Measurements from ENCODE around the gene MIPEP. TPM values are rescaled to one million over a fixed set of nuclear protein-coding genes. Genes with fewer than 3 reads are reported as not detected.

Gene MIPEP
- total and polyA plus RNA-seq, 2 donors, result 13.2 to 22.7 TPM

DNA sequence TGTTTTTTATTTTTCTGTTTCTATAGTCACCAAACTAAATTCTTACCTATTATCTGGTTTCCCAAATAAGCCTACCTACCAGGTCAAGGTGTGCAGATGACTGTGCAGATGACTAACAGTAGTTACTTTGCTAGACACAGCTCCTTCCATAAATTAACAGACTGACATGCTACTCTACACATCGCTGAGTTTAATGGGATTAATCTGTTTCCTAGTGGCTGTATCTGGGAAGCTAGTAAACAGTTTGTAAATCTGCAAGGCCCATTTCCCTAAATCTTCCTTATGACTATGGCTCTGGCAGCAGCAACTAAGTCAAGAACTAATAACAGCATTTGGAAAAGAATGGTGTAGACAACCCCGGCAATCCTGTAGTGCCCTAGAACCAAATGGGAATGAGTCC, 27.9 kb downstream of the MIPEP start:
- H3K4me3 ChIP-seq (ENCODE audit: low read length in 2 of 2), result no peak overlapping the region
- no peaks in the 10 kb centered on the region for H3K9me3 ChIP-seq (ENCODE audit: control insufficient read depth in 2 of 2, insufficient read depth in 1 of 2, low read length in 1 of 2)
- H3K4me1 ChIP-seq (ENCODE audit: control insufficient read depth in 2 of 2, insufficient read depth in 2 of 2, low read length in 2 of 2), result peaks cover under 1 to 3% of the 10 kb centered on the region in 2 donors
- peaks cover 0 to 3% of the 10 kb centered on the region in 2 donors for H3K36me3 ChIP-seq (ENCODE audit: control insufficient read depth in 2 of 2, insufficient read depth in 2 of 2, low read length in 1 of 2)
- no peak for DNase-seq (ENCODE audit: low read depth in 6 of 9, low spot score in 9 of 9)
- WGBS, result 97% methylated on average over 2 of the region's 2 CpGs
- H3K27ac ChIP-seq (ENCODE audit: low read depth in 1 of 2, low read length in 1 of 2), result no peak overlapping the region
- H3K27me3 ChIP-seq (ENCODE audit: control insufficient read depth in 2 of 2, insufficient read depth in 1 of 2, low read length in 1 of 2), result no peaks in the 10 kb centered on the region

DNA sequence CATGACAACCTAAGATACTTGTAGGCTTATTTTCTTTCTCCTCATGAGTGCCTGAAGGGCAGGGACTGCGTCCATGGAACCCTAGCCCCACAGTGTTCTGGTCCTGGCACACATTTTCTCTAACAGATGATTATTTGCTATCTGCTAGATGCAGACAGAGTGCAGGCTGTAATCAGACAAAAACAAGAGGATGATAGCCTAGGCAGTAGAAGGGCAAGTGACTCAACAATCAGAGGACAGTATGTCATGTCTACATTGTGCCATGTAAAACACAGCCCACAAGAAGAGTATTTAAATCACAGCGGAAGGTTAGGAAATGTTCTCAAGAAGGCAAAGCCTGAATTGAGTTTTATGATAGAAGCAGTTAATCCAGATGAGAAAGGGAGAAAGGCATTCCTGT, 29.3 kb downstream of the MIPEP start:
- peaks cover 0 to 3% of the 10 kb centered on the region in 2 donors for H3K36me3 ChIP-seq (ENCODE audit: control insufficient read depth in 2 of 2, insufficient read depth in 2 of 2, low read length in 1 of 2)
- DNase-seq (ENCODE audit: low read depth in 6 of 9, low spot score in 9 of 9), result no peak
- H3K27ac ChIP-seq (ENCODE audit: low read depth in 1 of 2, low read length in 1 of 2), result no peak overlapping the region
- H3K27me3 ChIP-seq (ENCODE audit: control insufficient read depth in 2 of 2, insufficient read depth in 1 of 2, low read length in 1 of 2), result no peaks in the 10 kb centered on the region
- H3K4me1 ChIP-seq (ENCODE audit: control insufficient read depth in 2 of 2, insufficient read depth in 2 of 2, low read length in 2 of 2), result peaks cover 2 to 6% of the 10 kb centered on the region in 2 donors
- no peak overlapping the region for H3K4me3 ChIP-seq (ENCODE audit: low read length in 2 of 2)
- 100% methylated on average over 2 of the region's 2 CpGs for WGBS
- H3K9me3 ChIP-seq (ENCODE audit: control insufficient read depth in 2 of 2, insufficient read depth in 1 of 2, low read length in 1 of 2), result no peaks in the 10 kb centered on the region

DNA sequence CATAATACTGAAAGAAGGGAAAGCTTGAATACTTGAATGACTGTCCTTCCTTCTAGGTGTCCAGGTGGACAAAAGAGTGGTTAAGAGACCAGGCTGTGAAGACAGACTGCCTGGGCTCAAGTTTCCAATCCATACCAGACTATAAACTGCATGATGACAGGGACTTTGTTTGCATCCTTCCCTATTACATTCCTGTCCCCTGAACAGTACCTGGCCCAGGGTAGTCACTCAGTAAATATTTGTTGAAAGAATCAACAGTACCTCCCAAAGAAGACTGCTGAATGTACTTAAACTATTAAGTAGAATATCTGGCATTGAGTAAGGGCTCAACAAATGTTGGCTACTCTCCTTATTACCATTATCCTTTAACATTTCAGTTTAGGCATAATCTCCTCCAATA, 29.7 kb downstream of the MIPEP start:
- no peak overlapping the region for H3K27ac ChIP-seq (ENCODE audit: low read depth in 1 of 2, low read length in 1 of 2)
- H3K4me3 ChIP-seq (ENCODE audit: low read length in 2 of 2), result no peak overlapping the region
- H3K9me3 ChIP-seq (ENCODE audit: control insufficient read depth in 2 of 2, insufficient read depth in 1 of 2, low read length in 1 of 2), result no peaks in the 10 kb centered on the region
- no peak for DNase-seq (ENCODE audit: low read depth in 6 of 9, low spot score in 9 of 9)
- no peaks in the 10 kb centered on the region for H3K27me3 ChIP-seq (ENCODE audit: control insufficient read depth in 2 of 2, insufficient read depth in 1 of 2, low read length in 1 of 2)
- peaks cover 2 to 6% of the 10 kb centered on the region in 2 donors for H3K4me1 ChIP-seq (ENCODE audit: control insufficient read depth in 2 of 2, insufficient read depth in 2 of 2, low read length in 2 of 2)
- H3K36me3 ChIP-seq (ENCODE audit: control insufficient read depth in 2 of 2, insufficient read depth in 2 of 2, low read length in 1 of 2), result peaks cover 0 to 3% of the 10 kb centered on the region in 2 donors

DNA sequence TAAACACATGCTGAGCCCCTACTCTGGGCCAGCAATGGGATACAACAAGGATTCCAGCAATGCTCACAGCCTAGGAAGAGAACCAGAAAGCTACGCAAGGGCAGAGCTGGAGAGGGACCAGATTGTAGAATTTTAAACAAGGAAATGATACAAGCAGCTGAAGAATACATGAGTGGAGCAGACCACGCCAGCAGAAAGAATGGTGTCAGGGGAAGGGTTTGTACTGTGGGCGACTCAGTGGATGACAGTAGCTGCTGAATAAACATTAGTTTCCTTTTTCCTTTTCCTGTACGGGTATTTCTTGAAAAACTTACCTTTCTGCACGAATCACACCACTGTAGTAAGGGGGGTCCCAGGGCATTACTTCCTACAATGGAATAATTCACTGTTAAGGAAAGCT, 30.7 kb downstream of the MIPEP start:
- peaks cover 2 to 6% of the 10 kb centered on the region in 2 donors for H3K4me1 ChIP-seq (ENCODE audit: control insufficient read depth in 2 of 2, insufficient read depth in 2 of 2, low read length in 2 of 2)
- H3K36me3 ChIP-seq (ENCODE audit: control insufficient read depth in 2 of 2, insufficient read depth in 2 of 2, low read length in 1 of 2), result peaks cover 0 to 3% of the 10 kb centered on the region in 2 donors
- 96% methylated on average over 5 of the region's 5 CpGs for WGBS
- no peak overlapping the region for H3K27ac ChIP-seq (ENCODE audit: low read depth in 1 of 2, low read length in 1 of 2)
- DNase-seq (ENCODE audit: low read depth in 6 of 9, low spot score in 9 of 9), result no peak
- H3K4me3 ChIP-seq (ENCODE audit: low read length in 2 of 2), result no peak overlapping the region
- no peaks in the 10 kb centered on the region for H3K27me3 ChIP-seq (ENCODE audit: control insufficient read depth in 2 of 2, insufficient read depth in 1 of 2, low read length in 1 of 2)
- H3K9me3 ChIP-seq (ENCODE audit: control insufficient read depth in 2 of 2, insufficient read depth in 1 of 2, low read length in 1 of 2), result no peaks in the 10 kb centered on the region

DNA sequence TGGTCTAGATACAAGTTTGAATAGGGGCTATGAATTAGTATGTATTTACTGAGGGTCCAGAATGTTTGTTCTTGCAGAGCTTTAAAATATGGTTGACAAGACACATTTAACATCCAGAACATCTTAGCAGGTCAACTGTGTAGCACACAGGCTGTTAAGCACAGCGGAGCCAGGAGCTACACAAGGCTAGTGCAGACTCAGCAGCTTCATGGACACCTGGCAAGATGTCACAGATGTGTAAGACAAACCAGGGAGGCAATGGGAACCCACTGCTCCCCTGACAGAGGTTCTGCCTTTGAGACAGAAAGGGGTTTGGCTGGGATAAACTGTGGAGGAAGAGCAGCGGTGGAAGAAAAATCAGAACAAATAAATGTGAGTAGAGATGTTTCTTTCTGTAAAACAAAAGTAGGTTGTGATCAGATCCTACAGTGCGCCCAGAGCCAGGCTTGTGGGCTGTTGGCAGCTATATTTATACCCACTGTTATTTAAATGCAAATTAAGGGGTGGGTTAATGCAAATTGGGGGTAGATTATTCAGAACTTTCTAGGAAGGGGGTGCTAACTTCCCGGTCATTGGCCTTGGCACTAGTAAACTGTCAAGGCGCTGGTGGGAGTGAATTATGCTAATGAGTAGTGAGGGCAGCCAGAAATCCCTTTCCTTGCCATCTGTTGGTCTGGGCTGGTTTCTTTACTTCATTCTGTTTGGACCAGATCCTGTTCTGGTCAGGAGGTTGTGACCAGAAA, 33.0 kb downstream of the MIPEP start:
- DNase-seq (ENCODE audit: low read depth in 6 of 9, low spot score in 9 of 9), result peak in 5 of 9 donors; percentile 12 to 43 (median 26)

DNA sequence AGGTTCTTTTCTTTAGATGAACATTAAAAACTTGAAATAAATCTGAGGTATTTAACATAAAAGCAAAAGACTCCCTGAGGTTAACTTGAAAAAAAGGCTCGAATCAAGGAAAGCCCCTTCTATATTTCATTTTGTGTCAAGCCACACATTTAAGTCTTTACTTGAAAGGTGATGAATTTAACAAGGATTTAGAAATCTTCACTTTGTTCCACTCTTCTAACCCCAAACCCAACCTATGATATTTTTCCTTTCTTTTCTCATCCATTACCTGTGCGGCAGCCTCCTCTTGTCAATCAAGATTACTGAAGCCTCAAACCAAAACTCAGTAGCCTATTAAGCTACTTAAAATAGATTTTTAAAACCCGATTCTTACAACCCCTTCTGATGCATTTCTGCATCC, 33.8 kb downstream of the MIPEP start:
- no peak overlapping the region for H3K4me3 ChIP-seq (ENCODE audit: low read length in 2 of 2)
- peaks cover 2 to 6% of the 10 kb centered on the region in 2 donors for H3K4me1 ChIP-seq (ENCODE audit: control insufficient read depth in 2 of 2, insufficient read depth in 2 of 2, low read length in 2 of 2)
- no peak for DNase-seq (ENCODE audit: low read depth in 6 of 9, low spot score in 9 of 9)
- H3K27me3 ChIP-seq (ENCODE audit: control insufficient read depth in 2 of 2, insufficient read depth in 1 of 2, low read length in 1 of 2), result no peaks in the 10 kb centered on the region
- 90% methylated on average over 3 of the region's 3 CpGs for WGBS
- no peaks in the 10 kb centered on the region for H3K9me3 ChIP-seq (ENCODE audit: control insufficient read depth in 2 of 2, insufficient read depth in 1 of 2, low read length in 1 of 2)
- peaks cover 0 to 3% of the 10 kb centered on the region in 2 donors for H3K36me3 ChIP-seq (ENCODE audit: control insufficient read depth in 2 of 2, insufficient read depth in 2 of 2, low read length in 1 of 2)
- H3K27ac ChIP-seq (ENCODE audit: low read depth in 1 of 2, low read length in 1 of 2), result peak overlapping the region in 1 of 2 donors; percentile 59

More for the DNA sequence above, 33.0 kb downstream of the MIPEP start:
- Histone ChIP-seq H3K27ac (ENCODE audit: low read depth in 1 of 2, low read length in 1 of 2) (peak overlapping the region in 1 of 2 donors; percentile 59), H3K36me3 (ENCODE audit: control insufficient read depth in 2 of 2, insufficient read depth in 2 of 2, low read length in 1 of 2) (peaks cover 0 to 3% of the 10 kb centered on the region in 2 donors), H3K27me3 (ENCODE audit: control insufficient read depth in 2 of 2, insufficient read depth in 1 of 2, low read length in 1 of 2) (no peaks in the 10 kb centered on the region), H3K9me3 (ENCODE audit: control insufficient read depth in 2 of 2, insufficient read depth in 1 of 2, low read length in 1 of 2) (no peaks in the 10 kb centered on the region), H3K4me1 (ENCODE audit: control insufficient read depth in 2 of 2, insufficient read depth in 2 of 2, low read length in 2 of 2) (peaks cover 2 to 6% of the 10 kb centered on the region in 2 donors), H3K4me3 (ENCODE audit: low read length in 2 of 2) (no peak overlapping the region)
- 88% methylated on average over 5 of the region's 5 CpGs for WGBS

DNA sequence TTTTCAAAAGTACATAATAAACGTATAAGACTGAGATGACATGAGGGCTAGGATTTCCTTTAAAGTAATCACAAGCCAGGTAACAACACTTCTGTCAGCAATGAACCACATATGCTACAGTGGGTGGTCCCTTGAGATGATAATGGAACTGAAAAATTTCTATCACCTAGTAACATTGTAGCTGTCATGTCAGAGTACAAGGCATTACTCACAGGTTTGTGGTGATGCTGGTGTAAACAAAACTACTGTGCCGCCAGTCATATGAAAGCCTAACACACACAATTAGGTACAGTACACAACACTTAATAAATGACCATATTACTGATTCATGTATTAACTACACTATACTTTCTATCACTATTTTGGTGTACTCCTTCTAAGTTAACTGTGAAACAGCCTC, 36.8 kb downstream of the MIPEP start:
- H3K36me3 ChIP-seq (ENCODE audit: control insufficient read depth in 2 of 2, insufficient read depth in 2 of 2, low read length in 1 of 2), result no peaks in the 10 kb centered on the region
- H3K4me3 ChIP-seq (ENCODE audit: low read length in 2 of 2), result no peak overlapping the region
- H3K4me1 ChIP-seq (ENCODE audit: control insufficient read depth in 2 of 2, insufficient read depth in 2 of 2, low read length in 2 of 2), result peaks cover 11 to 21% of the 10 kb centered on the region in 2 donors
- DNase-seq (ENCODE audit: low read depth in 6 of 9, low spot score in 9 of 9), result no peak
- 83% methylated on average over 2 of the region's 2 CpGs for WGBS
- no peak overlapping the region for H3K27ac ChIP-seq (ENCODE audit: low read depth in 1 of 2, low read length in 1 of 2)
- no peaks in the 10 kb centered on the region for H3K27me3 ChIP-seq (ENCODE audit: control insufficient read depth in 2 of 2, insufficient read depth in 1 of 2, low read length in 1 of 2)
- H3K9me3 ChIP-seq (ENCODE audit: control insufficient read depth in 2 of 2, insufficient read depth in 1 of 2, low read length in 1 of 2), result no peaks in the 10 kb centered on the region

DNA sequence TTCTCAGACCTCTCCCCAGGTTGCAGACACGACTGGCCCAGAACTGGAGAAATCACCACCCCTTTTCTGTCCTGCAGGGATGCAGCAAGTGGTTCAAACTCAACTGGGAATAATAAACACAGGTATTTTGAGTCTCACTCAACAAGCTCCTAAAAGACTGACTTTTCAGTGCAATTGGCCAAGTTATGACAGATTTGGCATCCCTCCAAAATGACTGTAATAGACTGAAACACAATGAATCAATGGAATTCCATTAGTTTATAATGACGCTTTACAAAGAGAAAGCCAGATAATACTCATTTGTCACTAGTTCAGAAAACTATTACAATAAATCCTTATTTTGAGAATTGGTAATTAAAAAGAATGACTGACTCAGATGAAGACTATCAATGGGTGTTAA, 38.1 kb downstream of the MIPEP start:
- Histone ChIP-seq H3K4me3 (ENCODE audit: low read length in 2 of 2) (no peak overlapping the region), H3K27me3 (ENCODE audit: control insufficient read depth in 2 of 2, insufficient read depth in 1 of 2, low read length in 1 of 2) (no peaks in the 10 kb centered on the region), H3K27ac (ENCODE audit: low read depth in 1 of 2, low read length in 1 of 2) (no peak overlapping the region), H3K36me3 (ENCODE audit: control insufficient read depth in 2 of 2, insufficient read depth in 2 of 2, low read length in 1 of 2) (no peaks in the 10 kb centered on the region), H3K4me1 (ENCODE audit: control insufficient read depth in 2 of 2, insufficient read depth in 2 of 2, low read length in 2 of 2) (peaks cover 9 to 17% of the 10 kb centered on the region in 2 donors), H3K9me3 (ENCODE audit: control insufficient read depth in 2 of 2, insufficient read depth in 1 of 2, low read length in 1 of 2) (no peaks in the 10 kb centered on the region)
- 96% methylated on average over 2 of the region's 2 CpGs for WGBS
- no peak for DNase-seq (ENCODE audit: low read depth in 6 of 9, low spot score in 9 of 9)

DNA sequence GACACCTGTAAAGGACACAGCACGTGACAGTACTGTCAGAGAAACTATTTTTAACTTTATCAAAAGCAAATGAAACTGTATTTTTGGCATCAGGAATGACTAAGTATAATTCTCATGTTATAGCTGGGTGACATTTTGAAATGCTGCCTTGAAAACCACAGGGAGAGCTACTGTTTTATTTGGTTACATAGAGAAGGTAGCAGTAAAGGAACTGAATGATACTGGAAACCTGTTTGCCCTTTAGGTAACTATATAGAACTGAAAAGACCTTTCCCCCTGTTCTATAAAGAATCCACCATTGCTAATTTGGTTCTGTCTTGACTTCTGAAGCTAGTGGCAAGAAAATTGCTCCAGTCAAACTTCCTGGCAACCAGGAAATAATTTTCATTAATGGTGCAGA, 39.1 kb downstream of the MIPEP start:
- 49% methylated on average over 1 of the region's 1 CpG for WGBS
- no peak overlapping the region for H3K27ac ChIP-seq (ENCODE audit: low read depth in 1 of 2, low read length in 1 of 2)

More for the DNA sequence above, 39.1 kb downstream of the MIPEP start:
- Histone ChIP-seq H3K9me3 (ENCODE audit: control insufficient read depth in 2 of 2, insufficient read depth in 1 of 2, low read length in 1 of 2) (no peaks in the 10 kb centered on the region), H3K4me1 (ENCODE audit: control insufficient read depth in 2 of 2, insufficient read depth in 2 of 2, low read length in 2 of 2) (peaks cover 9 to 14% of the 10 kb centered on the region in 2 donors), H3K4me3 (ENCODE audit: low read length in 2 of 2) (no peak overlapping the region), H3K27me3 (ENCODE audit: control insufficient read depth in 2 of 2, insufficient read depth in 1 of 2, low read length in 1 of 2) (no peaks in the 10 kb centered on the region), H3K36me3 (ENCODE audit: control insufficient read depth in 2 of 2, insufficient read depth in 2 of 2, low read length in 1 of 2) (no peaks in the 10 kb centered on the region)
- no peak for DNase-seq (ENCODE audit: low read depth in 6 of 9, low spot score in 9 of 9)
